ENCODE measurements around the gene HIC1.

Gene HIC1

GRCh38 chr17:2102931-2103809, 48.3 kb downstream of the HIC1 start:
- DNase-seq (ENCODE audit: low spot score) = no peak

- DNase-seq (ENCODE audit: low spot score) = no peak
Measured at GRCh38 chr17:2105663-2106062, 50.8 kb downstream of the HIC1 start.

- no peak for DNase-seq (ENCODE audit: low spot score)
Measured at GRCh38 chr17:2106308-2106955, 51.5 kb downstream of the HIC1 start.

- no peak for DNase-seq (ENCODE audit: low spot score)
Measured at GRCh38 chr17:2107050-2107449, 52.1 kb downstream of the HIC1 start.

DNA sequence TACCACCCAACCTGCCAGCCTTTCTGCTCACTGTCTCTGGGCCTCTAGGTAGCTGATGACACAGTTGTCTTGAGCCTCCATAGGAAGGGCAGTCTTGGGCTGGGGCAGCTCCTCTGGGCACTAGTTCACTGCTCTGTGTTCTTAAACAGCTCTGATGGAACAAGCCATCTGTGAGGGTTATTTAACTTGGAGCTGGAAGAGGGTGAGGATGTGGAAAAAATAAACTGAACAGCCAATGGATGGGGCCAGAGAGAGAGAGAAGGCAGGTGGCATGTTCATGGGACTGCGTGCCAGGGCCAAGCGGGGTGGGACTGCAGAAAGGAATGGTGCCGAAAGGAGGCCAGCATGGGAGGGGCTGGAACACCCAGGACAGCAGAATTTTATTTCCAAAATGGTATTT, 52.6 kb downstream of the HIC1 start:
- DNase-seq (ENCODE audit: low spot score) = no peak

GRCh38 chr17:2108170-2108569, 53.3 kb downstream of the HIC1 start:
- DNase-seq (ENCODE audit: low spot score) = no peak

DNA sequence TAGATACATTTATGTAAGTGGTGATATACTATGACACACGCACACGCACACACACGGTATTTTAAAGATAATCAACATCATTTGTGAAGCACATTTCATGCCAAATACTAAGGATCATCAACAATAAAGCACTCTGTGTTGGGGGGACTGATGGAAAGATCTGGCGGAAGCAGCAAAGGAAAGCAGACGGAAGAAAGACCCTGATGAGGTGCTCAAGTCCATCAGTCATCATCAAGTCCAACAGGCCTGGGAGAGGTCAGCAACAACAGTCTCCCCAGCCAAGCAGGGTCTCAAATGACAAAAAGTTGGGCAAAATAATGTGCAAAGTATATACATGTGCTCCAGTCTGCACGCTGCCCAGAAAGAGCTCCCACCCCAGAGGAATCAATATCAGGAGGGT, 55.5 kb downstream of the HIC1 start:
- DNase-seq (ENCODE audit: low spot score) = no peak

GRCh38 chr17:2111691-2112090, 56.8 kb downstream of the HIC1 start:
- DNase-seq (ENCODE audit: low spot score) = no peak

Measured in Ammon's horn (tissue), 1 donor.